Left renal cortex interstitium (tissue), 4 donors: Measurements from ENCODE around the gene LRFN2. TPM values are rescaled to one million over a fixed set of nuclear protein-coding genes. Genes with fewer than 3 reads are reported as not detected.

Experiments used
- DNase-seq, 4 donors: peaks; one replicate each; pipeline ENCODE4 v3.0.0-alpha.2; 2013; ENCODE audit warnings: low read depth in 4 of 4, low spot score in 2 of 4, missing footprints in 1 of 4
- polyA plus RNA-seq, 4 donors: library from polyadenylated mRNA; unstranded; fragments of 120-200 nt; gene quantifications; one replicate each; pipeline ENCODE4 v1.2.1, GENCODE V29; 2013; ENCODE audit not compliant: insufficient read length in 4 of 4

LRFN2 gene
- polyA plus RNA-seq, 4 donors, result 1.1 to 1.4 (median 1.3) TPM

GRCh38 chr6:40484066-40484465, 103.1 kb downstream of the LRFN2 start:
- DNase-seq, result no peak

GRCh38 chr6:40482532-40482931, 104.6 kb downstream of the LRFN2 start:
- DNase-seq, result no peak

GRCh38 chr6:40480678-40481077, 106.5 kb downstream of the LRFN2 start:
- DNase-seq, result no peak

GRCh38 chr6:40479706-40480105, 107.5 kb downstream of the LRFN2 start:
- DNase-seq, result no peak

GRCh38 chr6:40477246-40478126, 109.7 kb downstream of the LRFN2 start:
- DNase-seq, result no peak

GRCh38 chr6:40476673-40477072, 110.5 kb downstream of the LRFN2 start:
- no peak for DNase-seq

GRCh38 chr6:40474937-40475336, 112.2 kb downstream of the LRFN2 start:
- no peak for DNase-seq

GRCh38 chr6:40473026-40473425, 114.1 kb downstream of the LRFN2 start:
- DNase-seq, result no peak

GRCh38 chr6:40472353-40472752, 114.8 kb downstream of the LRFN2 start:
- no peak for DNase-seq

GRCh38 chr6:40471243-40471642, 115.9 kb downstream of the LRFN2 start:
- DNase-seq, result no peak

- DNase-seq, result no peak
Observed at GRCh38 chr6:40469323-40469722, 117.8 kb downstream of the LRFN2 start.

GRCh38 chr6:40466986-40467539, 120.1 kb downstream of the LRFN2 start:
- no peak for DNase-seq

- DNase-seq, result no peak
Observed at GRCh38 chr6:40461643-40462042, 125.5 kb downstream of the LRFN2 start.

GRCh38 chr6:40460380-40460779, 126.8 kb downstream of the LRFN2 start:
- DNase-seq, result no peak

GRCh38 chr6:40457261-40457660, 129.9 kb downstream of the LRFN2 start:
- no peak for DNase-seq

GRCh38 chr6:40456390-40457013, 130.7 kb downstream of the LRFN2 start:
- no peak for DNase-seq

- no peak for DNase-seq
Observed at GRCh38 chr6:40455686-40456389, 131.3 kb downstream of the LRFN2 start.

GRCh38 chr6:40450483-40450882, 136.7 kb downstream of the LRFN2 start:
- no peak for DNase-seq

- DNase-seq, result no peak
Observed at GRCh38 chr6:40444811-40445210, 142.4 kb downstream of the LRFN2 start.

- no peak for DNase-seq
Observed at GRCh38 chr6:40444312-40444711, 142.9 kb downstream of the LRFN2 start.

- DNase-seq, result no peak
Observed at GRCh38 chr6:40443842-40444241, 143.3 kb downstream of the LRFN2 start.
